ENCODE measurements around the gene WDR19.
"Not testable (repeated sequence)": the region's sequence is repeated elsewhere in the genome, so short reads cannot be mapped to it uniquely, and the experiment has no call there.

Gene WDR19

GRCh38 chr4:39286263-39286662 is 103.9 kb downstream of the WDR19 start:
- no peaks in the 10 kb centered on the region for H3K27me3 ChIP-seq (ENCODE audit: control insufficient read depth in 1 of 2, insufficient read depth in 2 of 2, low read length in 2 of 2)
- no peaks in the 10 kb centered on the region for H3K4me1 ChIP-seq (ENCODE audit: control insufficient read depth in 1 of 2, insufficient read depth in 2 of 2, low read length in 2 of 2)
- H3K9ac ChIP-seq (ENCODE audit: low read depth in 1 of 2, low read length in 2 of 2) = no peak overlapping the region
- H3K27ac ChIP-seq (ENCODE audit: low read depth, low read length) = no peak overlapping the region
- H3K4me3 ChIP-seq (ENCODE audit: low read depth in 1 of 2, low read length in 2 of 2) = no peak overlapping the region
- no peaks in the 10 kb centered on the region for H3K9me3 ChIP-seq (ENCODE audit: control insufficient read depth in 1 of 2, low read length in 2 of 2)
- H3K36me3 ChIP-seq (ENCODE audit: control insufficient read depth in 1 of 2, insufficient read depth in 2 of 2, low read length in 2 of 2) = peaks cover 25 to 52% of the 10 kb centered on the region in 2 donors

DNA sequence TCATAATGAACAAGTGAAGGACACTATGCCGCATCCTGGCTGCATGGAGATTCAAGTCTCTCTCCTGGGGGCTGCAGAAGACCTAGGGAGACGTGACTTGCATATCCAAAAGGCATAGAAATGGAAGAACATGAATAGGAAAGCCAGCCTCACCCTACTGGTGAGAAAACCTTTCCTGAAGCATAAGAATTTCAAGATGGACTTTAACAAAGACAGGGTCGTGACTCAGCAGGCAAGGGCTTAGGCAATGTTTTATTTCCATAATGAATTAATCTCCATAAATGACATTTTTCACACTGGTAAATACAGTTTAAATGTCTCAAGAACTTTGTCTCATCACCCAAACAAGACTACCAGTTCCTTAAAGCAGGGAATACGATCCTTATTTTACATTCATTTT is 104.9 kb downstream of the WDR19 start:
- Histone ChIP-seq H3K9ac (ENCODE audit: low read depth in 1 of 2, low read length in 2 of 2) (no peak overlapping the region), H3K36me3 (ENCODE audit: control insufficient read depth in 1 of 2, insufficient read depth in 2 of 2, low read length in 2 of 2) (peaks cover 33 to 59% of the 10 kb centered on the region in 2 donors), H3K9me3 (ENCODE audit: control insufficient read depth in 1 of 2, low read length in 2 of 2) (no peaks in the 10 kb centered on the region), H3K27me3 (ENCODE audit: control insufficient read depth in 1 of 2, insufficient read depth in 2 of 2, low read length in 2 of 2) (no peaks in the 10 kb centered on the region), H3K4me1 (ENCODE audit: control insufficient read depth in 1 of 2, insufficient read depth in 2 of 2, low read length in 2 of 2) (no peaks in the 10 kb centered on the region), H3K4me3 (ENCODE audit: low read depth in 1 of 2, low read length in 2 of 2) (no peak overlapping the region), H3K27ac (ENCODE audit: low read depth, low read length) (no peak overlapping the region)

DNA sequence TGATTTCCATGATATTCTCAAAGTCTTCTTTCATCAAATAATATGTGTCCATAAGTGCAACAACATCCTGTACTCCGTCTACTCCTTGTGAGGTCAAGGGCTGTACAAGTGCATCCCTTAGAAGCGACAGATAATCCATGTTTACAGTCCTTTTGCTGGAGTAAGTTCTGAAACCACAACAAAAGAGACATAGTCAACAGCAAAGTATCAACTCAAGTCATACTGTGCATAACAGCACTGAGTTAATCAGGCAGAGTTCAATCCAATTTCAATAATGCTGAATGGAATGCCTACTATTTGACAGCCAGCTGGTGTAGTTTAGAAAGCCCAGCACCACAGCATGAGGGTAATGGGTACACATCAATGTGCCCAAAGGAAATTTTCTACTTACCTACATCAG is 109.4 kb downstream of the WDR19 start:
- no peaks in the 10 kb centered on the region for H3K4me1 ChIP-seq (ENCODE audit: control insufficient read depth in 1 of 2, insufficient read depth in 2 of 2, low read length in 2 of 2)
- H3K4me3 ChIP-seq (ENCODE audit: low read depth in 1 of 2, low read length in 2 of 2) = no peak overlapping the region
- H3K36me3 ChIP-seq (ENCODE audit: control insufficient read depth in 1 of 2, insufficient read depth in 2 of 2, low read length in 2 of 2) = peaks cover 48 to 69% of the 10 kb centered on the region in 2 donors
- no peaks in the 10 kb centered on the region for H3K27me3 ChIP-seq (ENCODE audit: control insufficient read depth in 1 of 2, insufficient read depth in 2 of 2, low read length in 2 of 2)
- H3K27ac ChIP-seq (ENCODE audit: low read depth, low read length) = no peak overlapping the region
- H3K9me3 ChIP-seq (ENCODE audit: control insufficient read depth in 1 of 2, low read length in 2 of 2) = no peaks in the 10 kb centered on the region
- H3K9ac ChIP-seq (ENCODE audit: low read depth in 1 of 2, low read length in 2 of 2) = no peak overlapping the region

- H3K36me3 ChIP-seq (ENCODE audit: control insufficient read depth in 1 of 2, insufficient read depth in 2 of 2, low read length in 2 of 2) = peaks cover 47 to 62% of the 10 kb centered on the region in 2 donors
- H3K27me3 ChIP-seq (ENCODE audit: control insufficient read depth in 1 of 2, insufficient read depth in 2 of 2, low read length in 2 of 2); H3K9me3 ChIP-seq (ENCODE audit: control insufficient read depth in 1 of 2, low read length in 2 of 2); H3K4me1 ChIP-seq (ENCODE audit: control insufficient read depth in 1 of 2, insufficient read depth in 2 of 2, low read length in 2 of 2); H3K27ac ChIP-seq (ENCODE audit: low read depth, low read length); H3K9ac ChIP-seq (ENCODE audit: low read depth in 1 of 2, low read length in 2 of 2); H3K4me3 ChIP-seq (ENCODE audit: low read depth in 1 of 2, low read length in 2 of 2): not testable (repeated sequence)
Observed at GRCh38 chr4:39292433-39292832, 110.1 kb downstream of the WDR19 start.

GRCh38 chr4:39295784-39296183 is 113.5 kb downstream of the WDR19 start:
- Histone ChIP-seq H3K9me3 (ENCODE audit: control insufficient read depth in 1 of 2, low read length in 2 of 2) (no peaks in the 10 kb centered on the region), H3K27me3 (ENCODE audit: control insufficient read depth in 1 of 2, insufficient read depth in 2 of 2, low read length in 2 of 2) (no peaks in the 10 kb centered on the region), H3K27ac (ENCODE audit: low read depth, low read length) (no peak overlapping the region), H3K36me3 (ENCODE audit: control insufficient read depth in 1 of 2, insufficient read depth in 2 of 2, low read length in 2 of 2) (peaks cover 34 to 57% of the 10 kb centered on the region in 2 donors), H3K9ac (ENCODE audit: low read depth in 1 of 2, low read length in 2 of 2) (no peak overlapping the region), H3K4me1 (ENCODE audit: control insufficient read depth in 1 of 2, insufficient read depth in 2 of 2, low read length in 2 of 2) (no peaks in the 10 kb centered on the region), H3K4me3 (ENCODE audit: low read depth in 1 of 2, low read length in 2 of 2) (no peak overlapping the region)

DNA sequence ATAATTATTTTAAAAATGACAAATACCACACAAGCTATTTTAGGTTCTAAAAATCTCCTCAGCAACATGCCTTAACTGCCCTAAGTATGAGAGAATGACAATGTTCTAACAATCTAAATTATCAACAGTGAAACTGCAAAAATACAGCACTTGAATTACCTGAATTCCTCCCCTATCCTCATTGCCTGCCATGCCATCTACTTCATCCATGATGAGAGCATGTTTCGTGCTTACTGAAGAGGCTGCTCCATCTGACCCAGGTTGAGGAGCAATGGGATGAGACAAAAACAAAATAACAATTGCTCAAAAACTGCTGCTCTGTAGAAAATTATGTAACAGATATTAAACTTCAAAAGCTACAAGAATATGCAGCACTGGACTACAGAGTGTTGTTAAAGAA is 120.6 kb downstream of the WDR19 start:
- H3K9ac ChIP-seq (ENCODE audit: low read depth in 1 of 2, low read length in 2 of 2) = no peak overlapping the region
- peaks cover 26 to 62% of the 10 kb centered on the region in 2 donors for H3K36me3 ChIP-seq (ENCODE audit: control insufficient read depth in 1 of 2, insufficient read depth in 2 of 2, low read length in 2 of 2)
- H3K4me1 ChIP-seq (ENCODE audit: control insufficient read depth in 1 of 2, insufficient read depth in 2 of 2, low read length in 2 of 2) = no peaks in the 10 kb centered on the region
- H3K9me3 ChIP-seq (ENCODE audit: control insufficient read depth in 1 of 2, low read length in 2 of 2) = no peaks in the 10 kb centered on the region
- no peak overlapping the region for H3K27ac ChIP-seq (ENCODE audit: low read depth, low read length)
- no peak overlapping the region for H3K4me3 ChIP-seq (ENCODE audit: low read depth in 1 of 2, low read length in 2 of 2)
- H3K27me3 ChIP-seq (ENCODE audit: control insufficient read depth in 1 of 2, insufficient read depth in 2 of 2, low read length in 2 of 2) = no peaks in the 10 kb centered on the region

DNA sequence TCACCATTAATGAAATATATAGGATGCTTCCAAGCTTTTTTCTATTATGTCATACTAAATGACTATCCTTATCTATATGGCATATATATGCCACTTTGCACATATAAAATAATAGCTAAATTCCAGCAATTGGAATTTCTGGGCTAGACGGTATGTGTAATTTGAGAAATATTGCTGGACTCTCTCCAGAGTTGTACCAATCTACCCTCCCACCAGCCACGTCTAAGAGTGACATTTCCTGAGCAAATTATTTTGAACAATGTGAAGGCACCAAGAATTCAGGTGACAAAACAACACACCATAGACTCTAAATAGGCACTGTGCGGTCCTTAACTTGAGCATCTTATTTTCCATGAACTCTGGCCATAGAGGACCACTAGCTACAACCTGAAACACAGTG is 121.5 kb downstream of the WDR19 start:
- Histone ChIP-seq H3K27me3 (ENCODE audit: control insufficient read depth in 1 of 2, insufficient read depth in 2 of 2, low read length in 2 of 2) (no peaks in the 10 kb centered on the region), H3K9me3 (ENCODE audit: control insufficient read depth in 1 of 2, low read length in 2 of 2) (no peaks in the 10 kb centered on the region), H3K9ac (ENCODE audit: low read depth in 1 of 2, low read length in 2 of 2) (no peak overlapping the region), H3K4me3 (ENCODE audit: low read depth in 1 of 2, low read length in 2 of 2) (no peak overlapping the region), H3K4me1 (ENCODE audit: control insufficient read depth in 1 of 2, insufficient read depth in 2 of 2, low read length in 2 of 2) (no peaks in the 10 kb centered on the region), H3K36me3 (ENCODE audit: control insufficient read depth in 1 of 2, insufficient read depth in 2 of 2, low read length in 2 of 2) (peaks cover 22 to 64% of the 10 kb centered on the region in 2 donors), H3K27ac (ENCODE audit: low read depth, low read length) (no peak overlapping the region)

DNA sequence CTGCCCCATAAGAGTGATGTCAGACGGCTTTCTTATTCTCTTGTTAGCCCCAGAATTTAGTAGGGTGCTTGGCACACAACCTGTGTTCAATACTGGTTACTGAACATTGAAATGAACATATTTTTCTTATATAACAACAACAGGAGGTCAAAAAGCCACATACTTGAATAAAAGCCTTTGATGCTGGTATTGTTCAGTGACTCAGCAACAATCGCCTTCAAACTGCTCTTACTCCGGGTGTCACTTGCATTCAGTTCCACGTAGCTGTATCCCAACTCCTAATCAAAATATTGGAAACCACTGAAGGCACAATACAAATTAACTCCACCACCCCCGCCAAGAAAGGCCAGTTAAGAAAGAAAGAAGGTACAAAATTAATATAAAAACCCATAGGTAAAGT is 122.3 kb downstream of the WDR19 start:
- H3K27me3 ChIP-seq (ENCODE audit: control insufficient read depth in 1 of 2, insufficient read depth in 2 of 2, low read length in 2 of 2) = no peaks in the 10 kb centered on the region
- no peaks in the 10 kb centered on the region for H3K4me1 ChIP-seq (ENCODE audit: control insufficient read depth in 1 of 2, insufficient read depth in 2 of 2, low read length in 2 of 2)
- no peaks in the 10 kb centered on the region for H3K9me3 ChIP-seq (ENCODE audit: control insufficient read depth in 1 of 2, low read length in 2 of 2)
- H3K9ac ChIP-seq (ENCODE audit: low read depth in 1 of 2, low read length in 2 of 2) = no peak overlapping the region
- no peak overlapping the region for H3K27ac ChIP-seq (ENCODE audit: low read depth, low read length)
- H3K36me3 ChIP-seq (ENCODE audit: control insufficient read depth in 1 of 2, insufficient read depth in 2 of 2, low read length in 2 of 2) = peaks cover 22 to 67% of the 10 kb centered on the region in 2 donors
- no peak overlapping the region for H3K4me3 ChIP-seq (ENCODE audit: low read depth in 1 of 2, low read length in 2 of 2)

DNA sequence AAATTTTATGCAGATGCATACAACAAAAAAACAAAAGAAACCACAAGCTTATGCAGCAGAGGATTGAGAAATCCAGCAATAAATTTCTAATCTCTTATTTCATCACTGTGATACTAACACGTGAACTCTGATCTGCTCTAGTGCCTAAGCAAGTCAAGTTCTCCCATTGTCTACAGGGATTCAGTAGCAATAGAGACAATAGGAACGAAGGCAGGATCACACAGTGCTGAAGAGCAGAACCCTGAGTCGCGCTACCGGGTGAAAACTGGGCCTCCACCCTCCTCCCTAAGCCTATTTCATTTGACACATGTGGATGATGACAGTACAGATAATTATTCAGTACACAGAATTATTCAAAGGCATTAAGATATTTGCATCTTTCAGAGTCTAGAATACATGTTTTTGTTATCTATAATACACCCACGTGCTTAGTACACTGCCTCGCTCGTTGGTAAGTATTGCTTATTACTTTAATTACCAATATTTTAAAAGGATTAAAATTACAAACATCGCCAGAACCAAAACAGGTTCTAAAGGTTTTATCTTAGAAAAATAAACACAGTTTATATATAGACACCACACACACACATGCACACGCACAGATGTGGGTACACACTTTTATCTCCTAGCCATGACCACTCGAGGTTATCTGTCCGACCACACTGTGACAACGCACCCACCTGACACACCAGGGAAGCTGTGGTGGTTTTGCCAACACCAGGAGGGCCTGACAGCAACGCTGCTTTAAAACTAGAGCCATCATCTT is 123.8 kb downstream of the WDR19 start:
- Histone ChIP-seq H3K4me1 (ENCODE audit: control insufficient read depth in 1 of 2, insufficient read depth in 2 of 2, low read length in 2 of 2) (no peaks in the 10 kb centered on the region), H3K27me3 (ENCODE audit: control insufficient read depth in 1 of 2, insufficient read depth in 2 of 2, low read length in 2 of 2) (no peaks in the 10 kb centered on the region), H3K9ac (ENCODE audit: low read depth in 1 of 2, low read length in 2 of 2) (no peak overlapping the region), H3K27ac (ENCODE audit: low read depth, low read length) (no peak overlapping the region), H3K36me3 (ENCODE audit: control insufficient read depth in 1 of 2, insufficient read depth in 2 of 2, low read length in 2 of 2) (peaks cover 23 to 69% of the 10 kb centered on the region in 2 donors), H3K4me3 (ENCODE audit: low read depth in 1 of 2, low read length in 2 of 2) (no peak overlapping the region), H3K9me3 (ENCODE audit: control insufficient read depth in 1 of 2, low read length in 2 of 2) (no peaks in the 10 kb centered on the region)

- Histone ChIP-seq H3K4me1 (ENCODE audit: control insufficient read depth in 1 of 2, insufficient read depth in 2 of 2, low read length in 2 of 2) (no peaks in the 10 kb centered on the region), H3K9me3 (ENCODE audit: control insufficient read depth in 1 of 2, low read length in 2 of 2) (no peaks in the 10 kb centered on the region), H3K36me3 (ENCODE audit: control insufficient read depth in 1 of 2, insufficient read depth in 2 of 2, low read length in 2 of 2) (peaks cover 21 to 68% of the 10 kb centered on the region in 2 donors), H3K4me3 (ENCODE audit: low read depth in 1 of 2, low read length in 2 of 2) (no peak overlapping the region), H3K27me3 (ENCODE audit: control insufficient read depth in 1 of 2, insufficient read depth in 2 of 2, low read length in 2 of 2) (no peaks in the 10 kb centered on the region), H3K27ac (ENCODE audit: low read depth, low read length) (no peak overlapping the region), H3K9ac (ENCODE audit: low read depth in 1 of 2, low read length in 2 of 2) (no peak overlapping the region)
Observed at GRCh38 chr4:39308611-39309010, 126.3 kb downstream of the WDR19 start.
